ENCODE data around the gene PCED1B.

The PCED1B gene

GRCh38 chr12:47280543-47281300, 201.3 kb downstream of the PCED1B start:
- no peaks in the 10 kb centered on the region for H3K27me3 Mint-ChIP-seq
- ATAC-seq (ENCODE audit: low read depth) (no peak), DNase-seq (ENCODE audit: low spot score in 2 of 2) (no peak)
- H3K4me3 Mint-ChIP-seq: no peak overlapping the region
- no peaks in the 10 kb centered on the region for H3K36me3 Mint-ChIP-seq
- H3K27ac Mint-ChIP-seq: no peak overlapping the region
- peaks cover 18% of the 10 kb centered on the region for H3K4me1 Mint-ChIP-seq
- no peaks in the 10 kb centered on the region for H3K9me3 Mint-ChIP-seq

DNA sequence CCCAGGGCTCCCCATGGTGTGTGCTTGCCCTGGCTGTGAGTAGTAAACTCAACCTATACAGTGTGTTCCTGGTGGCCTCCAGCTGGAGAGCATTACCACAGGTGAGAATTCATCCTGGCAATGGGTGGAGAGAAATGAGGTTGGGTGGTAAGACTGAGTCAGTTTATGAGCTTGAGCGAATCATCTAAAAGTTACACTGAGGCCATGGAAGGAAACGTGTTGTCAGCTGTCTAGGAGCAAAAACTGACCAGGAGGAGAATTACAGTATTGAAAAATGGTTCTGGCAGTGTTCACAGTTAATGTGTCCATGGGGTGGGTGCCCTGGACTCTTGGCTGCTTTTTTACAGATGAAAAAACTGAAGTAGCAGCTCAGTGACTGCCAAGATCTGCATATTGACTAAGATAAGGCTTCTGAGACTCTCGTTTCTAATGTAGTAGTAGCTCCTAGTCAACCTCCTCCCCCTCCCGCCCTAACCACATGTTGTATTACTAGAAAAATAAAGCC, 202.3 kb downstream of the PCED1B start:
- Mint-ChIP-seq H3K9me3 (no peaks in the 10 kb centered on the region), H3K4me1 (peaks cover 16% of the 10 kb centered on the region), H3K36me3 (no peaks in the 10 kb centered on the region), H3K4me3 (no peak overlapping the region), H3K27me3 (no peaks in the 10 kb centered on the region), H3K27ac (no peak overlapping the region)
- DNase-seq (ENCODE audit: low spot score in 2 of 2) (no peak), ATAC-seq (ENCODE audit: low read depth) (no peak)

DNA sequence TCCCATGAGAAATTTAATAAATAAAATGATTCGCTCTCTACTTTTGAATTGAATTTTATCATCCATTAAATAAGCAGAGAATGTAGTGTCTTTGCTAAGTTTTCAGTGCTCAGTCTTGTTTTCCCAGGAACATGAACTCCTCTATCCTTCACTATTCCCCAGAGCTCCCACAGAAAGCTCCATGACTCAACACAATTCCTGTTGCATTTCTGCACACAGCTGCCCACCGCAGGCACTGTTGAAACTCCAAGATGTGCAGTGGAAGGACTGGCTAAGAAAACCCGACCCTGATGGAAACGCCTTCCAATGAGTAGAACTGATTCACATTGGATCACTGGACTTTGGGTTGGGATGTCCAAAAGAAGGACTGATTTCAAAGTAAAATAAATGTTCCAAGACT, 202.8 kb downstream of the PCED1B start:
- H3K36me3 Mint-ChIP-seq: no peaks in the 10 kb centered on the region
- no peak overlapping the region for H3K27ac Mint-ChIP-seq
- ATAC-seq (ENCODE audit: low read depth): no peak
- DNase-seq (ENCODE audit: low spot score in 2 of 2): no peak
- H3K4me3 Mint-ChIP-seq: no peak overlapping the region
- peaks cover 13% of the 10 kb centered on the region for H3K4me1 Mint-ChIP-seq
- H3K27me3 Mint-ChIP-seq: no peaks in the 10 kb centered on the region
- H3K9me3 Mint-ChIP-seq: no peaks in the 10 kb centered on the region
